GM12892 (cell line): ENCODE results near the gene MED9.

Experiments
- POLR2A ChIP-seq: IDR thresholded peaks from 2 replicates; pipeline ENCODE4 v1.6.1; 2011; ENCODE audit warnings: low read depth, low read length, control low read depth
- POLR2AphosphoS5 ChIP-seq: IDR thresholded peaks from 2 replicates; pipeline ENCODE4 v1.6.1; 2011; ENCODE audit warnings: low read depth, low read length, control low read depth

DNA sequence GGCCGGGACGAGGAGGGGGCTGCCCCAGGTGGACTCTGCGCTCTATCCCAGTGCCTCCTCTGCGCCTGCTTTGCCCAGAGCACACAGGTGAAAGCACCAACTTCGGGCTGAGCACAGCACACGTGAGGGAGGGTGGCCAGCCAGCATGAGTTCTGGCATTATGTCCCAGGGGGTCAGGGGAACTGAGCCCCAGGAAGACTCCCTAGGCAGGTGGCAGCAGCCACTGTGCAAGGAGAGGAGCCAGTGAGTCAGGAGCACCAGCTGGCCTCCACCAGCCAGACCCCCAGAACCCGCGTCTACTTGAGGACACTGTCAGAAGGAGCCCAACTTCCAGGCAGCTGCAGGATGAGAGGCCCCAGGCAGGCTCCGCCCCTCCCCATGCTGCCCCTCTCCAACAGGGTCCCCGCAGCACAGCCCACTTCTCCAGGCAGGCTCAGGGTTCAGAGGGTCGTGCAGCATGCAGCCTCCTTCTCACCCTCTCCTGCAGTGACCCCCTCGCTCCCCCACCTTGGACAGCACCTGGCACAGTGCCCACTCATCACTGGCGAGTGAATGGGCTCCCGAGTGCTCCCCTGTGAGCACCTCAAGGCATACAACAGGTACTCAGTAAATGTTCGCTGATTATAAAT, 63.6 kb downstream of the MED9 start:
- TF ChIP-seq POLR2A (no peak), POLR2AphosphoS5 (no peak)
